ENCODE measurements around the gene TNRC18. TPM values are rescaled to one million over a fixed set of nuclear protein-coding genes. Genes with fewer than 3 reads are reported as not detected.

The TNRC18 gene
- total RNA-seq, 2 experiments from 2014 or later, result 37.3 to 40.4 TPM

- ChIA-PET CTCF (no interaction called here), POLR2A (no interaction called here)
- intact Hi-C loops (cut with micrococcal nuclease), result no loop called here
- Mint-ChIP-seq H3K4me1 (ENCODE audit: low read depth) (no peaks in the 10 kb centered on the region), H3K9me3 (no peaks in the 10 kb centered on the region), H3K27ac (no peak overlapping the region), H3K4me3 (no peak overlapping the region), H3K36me3 (no peaks in the 10 kb centered on the region), H3K27me3 (peaks cover 4% of the 10 kb centered on the region)
- DNase-seq, result no peak
Measured at GRCh38 chr7:5458921-5459480, 35.4 kb upstream of the TNRC18 start.

- Mint-ChIP-seq H3K27me3 (peaks cover 4% of the 10 kb centered on the region), H3K27ac (no peak overlapping the region), H3K36me3 (no peaks in the 10 kb centered on the region), H3K9me3 (no peaks in the 10 kb centered on the region), H3K4me1 (ENCODE audit: low read depth) (no peaks in the 10 kb centered on the region), H3K4me3 (no peak overlapping the region)
- DNase-seq, result no peak
- intact Hi-C loops (cut with micrococcal nuclease), result no loop called here
- ChIA-PET CTCF (interaction anchor here (0.7 kb wide), 1 partner anchor 93 kb away, joined by 3 read pairs; no protein-coding TSS in a partner anchor), POLR2A (no interaction called here)
Measured at GRCh38 chr7:5457245-5457735, 33.7 kb upstream of the TNRC18 start.

DNA sequence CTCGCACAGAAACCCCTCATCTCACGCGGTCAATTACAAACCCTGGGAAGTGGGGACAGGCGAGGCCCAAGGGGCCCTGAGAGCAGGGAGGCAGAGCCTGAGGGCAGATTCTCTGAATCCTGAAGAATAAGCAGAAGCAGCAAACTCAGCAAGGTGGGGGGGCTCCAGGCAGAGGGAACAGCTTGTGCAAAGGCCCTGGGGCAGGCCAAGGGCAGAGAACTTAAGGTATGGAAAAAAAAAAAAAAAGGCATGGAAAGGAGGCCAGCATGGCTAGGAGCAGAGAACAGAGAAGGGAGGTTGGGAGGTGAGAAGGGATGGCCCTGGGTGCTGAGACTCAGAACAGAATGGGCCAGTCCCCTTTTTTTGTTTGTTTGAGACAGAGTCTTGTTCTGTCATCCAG, 32.8 kb upstream of the TNRC18 start:
- POLR2A ChIA-PET, result no interaction called here
- no peak overlapping the region for H3K4me3 Mint-ChIP-seq
- H3K4me1 Mint-ChIP-seq (ENCODE audit: low read depth), result no peaks in the 10 kb centered on the region
- H3K27ac Mint-ChIP-seq, result no peak overlapping the region
- intact Hi-C loops (cut with micrococcal nuclease), result no loop called here
- peaks cover 4% of the 10 kb centered on the region for H3K27me3 Mint-ChIP-seq
- DNase-seq, result no peak
- H3K36me3 Mint-ChIP-seq, result no peaks in the 10 kb centered on the region
- CTCF ChIA-PET, result no interaction called here
- H3K9me3 Mint-ChIP-seq, result no peaks in the 10 kb centered on the region

- Mint-ChIP-seq H3K4me1 (ENCODE audit: low read depth) (no peaks in the 10 kb centered on the region), H3K27me3 (peaks cover 4% of the 10 kb centered on the region), H3K4me3 (no peak overlapping the region), H3K36me3 (no peaks in the 10 kb centered on the region), H3K27ac (no peak overlapping the region), H3K9me3 (no peaks in the 10 kb centered on the region)
- ChIA-PET CTCF (no interaction called here), POLR2A (no interaction called here)
- intact Hi-C loops (cut with micrococcal nuclease), result no loop called here
- DNase-seq, result no peak
Measured at GRCh38 chr7:5455581-5456219, 32.1 kb upstream of the TNRC18 start.

GRCh38 chr7:5455175-5455574, 31.5 kb upstream of the TNRC18 start:
- Mint-ChIP-seq H3K9me3 (no peaks in the 10 kb centered on the region), H3K27ac (no peak overlapping the region), H3K4me1 (ENCODE audit: low read depth) (no peaks in the 10 kb centered on the region), H3K4me3 (no peak overlapping the region), H3K27me3 (peaks cover 4% of the 10 kb centered on the region), H3K36me3 (no peaks in the 10 kb centered on the region)
- ChIA-PET CTCF (no interaction called here), POLR2A (no interaction called here)
- DNase-seq, result no peak
- intact Hi-C loops (cut with micrococcal nuclease), result no loop called here

- POLR2A ChIA-PET, result no interaction called here
- Mint-ChIP-seq H3K27ac (no peak overlapping the region), H3K27me3 (peaks cover 4% of the 10 kb centered on the region), H3K36me3 (no peaks in the 10 kb centered on the region), H3K4me1 (ENCODE audit: low read depth) (no peaks in the 10 kb centered on the region), H3K4me3 (no peak overlapping the region), H3K9me3 (no peaks in the 10 kb centered on the region)
- CTCF ChIA-PET, result no interaction called here
- no peak for DNase-seq
- intact Hi-C loops (cut with micrococcal nuclease), result no loop called here
Measured at GRCh38 chr7:5454485-5454884, 30.9 kb upstream of the TNRC18 start.

- no peak for DNase-seq
- intact Hi-C loops (cut with micrococcal nuclease), result no loop called here
- Mint-ChIP-seq H3K27ac (no peak overlapping the region), H3K4me3 (no peak overlapping the region), H3K9me3 (no peaks in the 10 kb centered on the region), H3K36me3 (no peaks in the 10 kb centered on the region), H3K27me3 (peaks cover 4% of the 10 kb centered on the region), H3K4me1 (ENCODE audit: low read depth) (no peaks in the 10 kb centered on the region)
- ChIA-PET CTCF (interaction anchor here (0.6 kb wide), 1 partner anchor 58 kb away, joined by 4 read pairs; no protein-coding TSS in a partner anchor), POLR2A (no interaction called here)
Measured at GRCh38 chr7:5453566-5454075, 30.0 kb upstream of the TNRC18 start.

- no peak for DNase-seq
- ChIA-PET POLR2A (no interaction called here), CTCF (interaction anchor here (0.6 kb wide), 1 partner anchor 57 kb away, joined by 4 read pairs; no protein-coding TSS in a partner anchor)
- no peaks in the 10 kb centered on the region for H3K9me3 Mint-ChIP-seq
- H3K27me3 Mint-ChIP-seq, result peaks cover 4% of the 10 kb centered on the region
- intact Hi-C loops (cut with micrococcal nuclease), result no loop called here
- no peak overlapping the region for H3K27ac Mint-ChIP-seq
- no peaks in the 10 kb centered on the region for H3K4me1 Mint-ChIP-seq (ENCODE audit: low read depth)
- no peaks in the 10 kb centered on the region for H3K36me3 Mint-ChIP-seq
- no peak overlapping the region for H3K4me3 Mint-ChIP-seq
Measured at GRCh38 chr7:5452937-5453540, 29.4 kb upstream of the TNRC18 start.

GRCh38 chr7:5452470-5452899, 28.9 kb upstream of the TNRC18 start:
- ChIA-PET POLR2A (no interaction called here), CTCF (no interaction called here)
- Mint-ChIP-seq H3K27ac (no peak overlapping the region), H3K27me3 (peaks cover 4% of the 10 kb centered on the region), H3K4me3 (no peak overlapping the region), H3K4me1 (ENCODE audit: low read depth) (no peaks in the 10 kb centered on the region), H3K9me3 (no peaks in the 10 kb centered on the region), H3K36me3 (no peaks in the 10 kb centered on the region)
- intact Hi-C loops (cut with micrococcal nuclease), result no loop called here
- no peak for DNase-seq

- CTCF ChIA-PET, result interaction anchor here (1.2 to 2.2 kb wide), 4 partner anchors 55 to 215 kb away, joined by 3 to 16 read pairs (median 6); no protein-coding TSS in a partner anchor
- H3K9me3 Mint-ChIP-seq, result no peaks in the 10 kb centered on the region
- no peak overlapping the region for H3K4me3 Mint-ChIP-seq
- peaks cover 4% of the 10 kb centered on the region for H3K27me3 Mint-ChIP-seq
- intact Hi-C loops (cut with micrococcal nuclease), result no loop called here
- H3K27ac Mint-ChIP-seq, result no peak overlapping the region
- H3K4me1 Mint-ChIP-seq (ENCODE audit: low read depth), result no peaks in the 10 kb centered on the region
- H3K36me3 Mint-ChIP-seq, result no peaks in the 10 kb centered on the region
- no peak for DNase-seq
- POLR2A ChIA-PET, result no interaction called here
Measured at GRCh38 chr7:5451391-5451790, 27.8 kb upstream of the TNRC18 start.

GRCh38 chr7:5450549-5451327, 27.1 kb upstream of the TNRC18 start:
- peaks cover 1% of the 10 kb centered on the region for H3K27me3 Mint-ChIP-seq
- H3K36me3 Mint-ChIP-seq, result no peaks in the 10 kb centered on the region
- no peaks in the 10 kb centered on the region for H3K4me1 Mint-ChIP-seq (ENCODE audit: low read depth)
- peak; percentile 47 for DNase-seq
- no peak overlapping the region for H3K27ac Mint-ChIP-seq
- intact Hi-C loops (cut with micrococcal nuclease), result no loop called here
- POLR2A ChIA-PET, result no interaction called here
- no peak overlapping the region for H3K4me3 Mint-ChIP-seq
- CTCF ChIA-PET, result interaction anchor here (1.2 to 2.2 kb wide), 4 partner anchors 54 to 214 kb away, joined by 3 to 16 read pairs (median 6); no protein-coding TSS in a partner anchor
- no peaks in the 10 kb centered on the region for H3K9me3 Mint-ChIP-seq

GRCh38 chr7:5448378-5449037, 24.9 kb upstream of the TNRC18 start:
- no peak for DNase-seq
- CTCF ChIA-PET, result interaction anchor here (0.6 kb wide), 2 partner anchors 52 to 209 kb away, joined by 3 read pairs; no protein-coding TSS in a partner anchor
- no peak overlapping the region for H3K27ac Mint-ChIP-seq
- H3K4me1 Mint-ChIP-seq (ENCODE audit: low read depth), result no peaks in the 10 kb centered on the region
- intact Hi-C loops (cut with micrococcal nuclease), result no loop called here
- POLR2A ChIA-PET, result no interaction called here
- H3K4me3 Mint-ChIP-seq, result no peak overlapping the region
- H3K27me3 Mint-ChIP-seq, result no peaks in the 10 kb centered on the region
- H3K9me3 Mint-ChIP-seq, result no peaks in the 10 kb centered on the region
- no peaks in the 10 kb centered on the region for H3K36me3 Mint-ChIP-seq

All from activated CD4-positive, alpha-beta memory T cell treated with anti-CD3 and anti-CD28 coated beads for 36 hours (primary cell).